HepG2 (cell line): ENCODE data around the gene OR6S1. TPM values are rescaled to one million over a fixed set of nuclear protein-coding genes. Genes with fewer than 3 reads are reported as not detected.

Source experiments
- ATAC-seq: fragments of 200-7000 bp; cut with Tn5 transposase; 3 replicates; pipeline ENCODE4 v1.9.1; 2020; ENCODE audit warnings: mild to moderate bottlenecking, moderate library complexity
- BruUV-seq: library from RNA; stranded (reverse); fragments of 400-500 nt; replicated peaks from 2 replicates; lab custom pipeline; 2021; lab: Mats Ljungman, UMichigan
- CTCF ChIA-PET: fragments of 300-600 bp; formaldehyde crosslinking; extraction: SDS; loops from one replicate; lab custom pipeline; 2021; ENCODE audit warnings: low total read pairs, inconsistent platforms, low intra/inter-chr PET ratio; lab: Yijun Ruan, JAX
- POLR2A ChIA-PET: fragments of 350-600 bp; sonication (Branson Sonifier 250); formaldehyde crosslinking; loops from one replicate; lab custom pipeline; 2020; ENCODE audit warnings: antibody characterized with exemption, inconsistent platforms; lab: Yijun Ruan, JAX
- DNase-seq: peaks from one replicate; pipeline ENCODE4 v3.0.0-alpha.2; 2015; ENCODE audit warnings: low spot score
- FAIRE-seq: peaks from 3 replicates; lab custom pipeline; 2011; peaks lifted over from hg19 to GRCh38; lab: Jason Lieb, UNC
- H2AFZ ChIP-seq: one replicate; pipeline ENCODE4 v1.6.1; 2011; ENCODE audit warnings: low read length, inconsistent platforms
- H3K27ac ChIP-seq: fragments of 300-600 bp; 3 replicates; pipeline ENCODE4 v1.8.0; 2011; ENCODE audit warnings: mixed run types, mild to moderate bottlenecking, mixed read lengths, low read length, inconsistent platforms; ENCODE audit not compliant: insufficient read depth; ENCODE audit errors: extremely low read length
- H3K27me3 ChIP-seq, 2 experiments: fragments of 200-600 bp in 1 of 2; 2 replicates in 1 of 2; 3 replicates in 1 of 2; pipeline versions ENCODE4 v1.6.0 to v1.8.0; 2011; ENCODE audit warnings: low read length in 2 of 2, mild to moderate bottlenecking in 2 of 2, moderate library complexity in 2 of 2, inconsistent platforms in 1 of 2; ENCODE audit not compliant: insufficient read depth in 2 of 2, control insufficient read depth in 1 of 2
- H3K36me3 ChIP-seq, 2 experiments: fragments of 200-600 bp in 1 of 2; replicated peaks in 1 of 2; 2 replicates in 1 of 2; 3 replicates in 1 of 2; pipeline versions ENCODE4 v1.5.1 to v1.8.0; 2011; ENCODE audit warnings: low read length in 2 of 2, inconsistent platforms in 1 of 2; ENCODE audit not compliant: insufficient read depth in 2 of 2, control insufficient read depth in 1 of 2
- H3K4me1 ChIP-seq: 2 replicates; pipeline ENCODE4 v1.5.1; 2012; ENCODE audit warnings: low read length, inconsistent platforms; ENCODE audit not compliant: insufficient read depth
- H3K4me2 ChIP-seq: 2 replicates; pipeline ENCODE4 v1.6.0; 2011; ENCODE audit warnings: low read depth, low read length, inconsistent platforms
- H3K4me3 ChIP-seq, 3 experiments: fragments of 200-600 bp in 1 of 3; sonication (generic), shearing (Covaris generic) in 1 of 3; replicated peaks in 1 of 3; 2 replicates each; pipeline ENCODE4 v1.5.1; 2011 to 2016; ENCODE audit warnings: low read length in 3 of 3, inconsistent platforms in 2 of 3, low read depth in 2 of 3, mild to moderate bottlenecking in 2 of 3, control low read depth in 1 of 3, mixed read lengths in 1 of 3; ENCODE audit not compliant: insufficient read depth in 1 of 3
- H3K79me2 ChIP-seq: one replicate; pipeline ENCODE4 v1.6.1; 2011; ENCODE audit warnings: low read length, inconsistent platforms; ENCODE audit not compliant: insufficient read depth
- H3K9ac ChIP-seq: 2 replicates; pipeline ENCODE4 v1.6.0; 2011; ENCODE audit warnings: mild to moderate bottlenecking, low read depth, low read length, inconsistent platforms; ENCODE audit not compliant: insufficient read depth
- H3K9me3 ChIP-seq: 2 replicates; pipeline ENCODE4 v1.5.1; 2012; ENCODE audit warnings: mild to moderate bottlenecking, low read length
- H4K20me1 ChIP-seq: 2 replicates; pipeline ENCODE4 v1.6.0; 2011; ENCODE audit warnings: inconsistent platforms, mild to moderate bottlenecking, low read length, moderate library complexity; ENCODE audit not compliant: insufficient read depth
- CHD4 ChIP-seq: fragments of 200-600 bp; sonication (generic); IDR thresholded peaks from 2 replicates; pipeline ENCODE4 v1.7.0; 2017; ENCODE audit warnings: mild to moderate bottlenecking, low read length, borderline replicate concordance
- CREB3 ChIP-seq: sonication (generic); formaldehyde crosslinking; IDR thresholded peaks from 2 replicates; pipeline ENCODE4 v1.5.0; 2020; ENCODE audit warnings: missing genetic modification reagents
- ERF ChIP-seq: IDR thresholded peaks from 2 replicates; pipeline ENCODE4 v1.6.1; 2018; ENCODE audit warnings: missing biosample characterization, missing genetic modification reagents
- SOX13 ChIP-seq, 3 experiments: fragments of 450-650 bp in 1 of 3; sonication (generic) in 1 of 3; formaldehyde crosslinking in 1 of 3; IDR thresholded peaks in 2 of 3; conservative IDR thresholded peaks in 1 of 3; 2 replicates each; pipeline versions ENCODE4 v1.5.0 to v1.6.1; 2016 to 2020; ENCODE audit warnings: antibody characterized with exemption in 1 of 3, mild to moderate bottlenecking in 1 of 3, missing compliant biosample characterization in 1 of 3, missing genetic modification reagents in 1 of 3, moderate library complexity in 1 of 3
- TARDBP ChIP-seq: sonication (generic); formaldehyde crosslinking; IDR thresholded peaks from 2 replicates; pipeline ENCODE4 v1.8.0; 2022; ENCODE audit warnings: mild to moderate bottlenecking, missing genetic modification reagents
- ZNF510 ChIP-seq: sonication (generic); formaldehyde crosslinking; IDR thresholded peaks from 2 replicates; pipeline ENCODE4 v1.4.0; 2020; ENCODE audit warnings: low read depth, mild to moderate bottlenecking, missing genetic modification reagents
- WGBS: methylation state at CpG from one replicate; pipeline ENCODE4 v1.1.6; 2017; ENCODE audit warnings: low lambda C conversion rate; 5-methylcytosine and 5-hydroxymethylcytosine counted together
- in situ Hi-C: cut with HindIII; loops from 2 replicates; pipeline ENCODE4 v1.10.0; 2017; ENCODE audit warnings: low pct_unique_long_range_greater_than_20kb; ENCODE audit not compliant: extremely low pct_ligation_motif_present
- intact Hi-C: fragments of 100-400 bp; cut with micrococcal nuclease; formaldehyde crosslinking; loops from one replicate; pipeline ENCODE4 v1.10.0; 2022; ENCODE audit not compliant: unreplicated experiment
- polyA plus RNA-seq, 8 experiments: library from polyadenylated mRNA; depleted of rRNA in 3 of 8; stranded (reverse) in 7 of 8; unstranded in 1 of 8; fragments of >200 nt; fragmentation: Illumina TruSeq in 4 of 8; extraction: Trizol in 4 of 8; gene quantifications; 2 replicates each; pipeline versions ENCODE4 v1.2.1 to v1.2.3, GENCODE V29; 2011 to 2016; ENCODE audit warnings: low read depth in 4 of 8, missing spikeins in 1 of 8, mixed read lengths in 1 of 8; ENCODE audit not compliant: insufficient read depth in 1 of 8
- total RNA-seq, 5 experiments: library from RNA; depleted of rRNA; stranded (reverse); fragments of >200 nt; fragmentation: Illumina TruSeq; extraction: Trizol; gene quantifications; 2 replicates each; pipeline ENCODE4 v1.2.3, GENCODE V29; 2016; ENCODE audit warnings: low read depth in 1 of 5
- TF ChIP-seq, protein P1 (sequence below): sonication (generic); formaldehyde crosslinking; IDR thresholded peaks from 2 replicates; pipeline ENCODE4 v1.4.0; 2020; ENCODE audit warnings: mild to moderate bottlenecking, missing genetic modification reagents, borderline replicate concordance

The OR6S1 gene
- total and polyA plus RNA-seq, 2 of the 13 experiments (the other 11 are each of a cell fraction or from before 2014, with no cell fraction given), result 0.09 TPM; not detected in 1

- no peak; the same call in 1 of the 2 replicates for TF ChIP-seq CREB3 (CRISPR knock-in tag)
Observed at GRCh38 chr14:20613094-20614037, 28.1 kb downstream of the OR6S1 start (continued).

DNA sequence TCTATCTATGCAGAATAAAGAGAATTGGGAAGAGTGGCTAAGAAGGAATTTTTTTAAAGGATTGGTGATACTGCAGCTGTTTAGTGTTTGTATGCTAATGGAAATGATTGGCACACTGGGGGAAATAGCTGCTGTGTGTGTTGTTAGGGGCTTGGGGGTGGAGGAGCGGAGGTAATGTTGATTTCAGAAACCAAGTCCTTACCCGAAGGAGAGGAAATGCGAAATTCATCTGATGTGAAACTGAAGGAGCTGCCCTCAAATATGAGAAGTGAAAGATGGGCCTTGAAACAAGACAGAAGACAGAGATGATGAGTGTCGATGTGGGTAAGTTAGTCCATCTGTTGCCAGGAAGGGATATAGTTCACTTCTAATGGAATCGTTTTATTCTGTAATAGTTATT lies 29.1 kb downstream of the OR6S1 start:
- intact Hi-C loops, result no loop called here
- H3K36me3 ChIP-seq, result no peaks in the 10 kb centered on the region
- no peak overlapping the region for H2AFZ ChIP-seq
- DNase-seq (no peak), FAIRE-seq (no peak), ATAC-seq (no peak)
- no peaks in the 10 kb centered on the region for H3K9me3 ChIP-seq
- no TSS peak for BruUV-seq
- no peak overlapping the region for H3K9ac ChIP-seq
- peak overlapping the region; percentile 83; the same call in 1 of the 2 replicates for H3K4me2 ChIP-seq
- CTCF ChIA-PET, result no interaction called here
- WGBS, result 67% methylated on average over 5 of the region's 5 CpGs
- no peaks in the 10 kb centered on the region for H4K20me1 ChIP-seq
- POLR2A ChIA-PET, result interaction anchor here (0.7 to 4.8 kb wide), 6 partner anchors 18 to 270 kb away, joined by 4 to 105 read pairs (median 14); partner anchors contain the start of genes PARP2, PNP and RNASE4
- in situ Hi-C loops, result loop anchor here (25.0 kb wide), 1 partner anchor 150 kb away; the partner anchor contains the start of genes APEX1, OSGEP, PIP4P1 and PNP
- H3K27me3 ChIP-seq, result no peaks in the 10 kb centered on the region; a peak in 1 of 5 replicates
- no peak overlapping the region; a peak in 1 of 6 replicates for H3K4me3 ChIP-seq
- no peak for TF ChIP-seq TARDBP (CRISPR knock-in tag)
- TF ChIP-seq, protein P1, sequence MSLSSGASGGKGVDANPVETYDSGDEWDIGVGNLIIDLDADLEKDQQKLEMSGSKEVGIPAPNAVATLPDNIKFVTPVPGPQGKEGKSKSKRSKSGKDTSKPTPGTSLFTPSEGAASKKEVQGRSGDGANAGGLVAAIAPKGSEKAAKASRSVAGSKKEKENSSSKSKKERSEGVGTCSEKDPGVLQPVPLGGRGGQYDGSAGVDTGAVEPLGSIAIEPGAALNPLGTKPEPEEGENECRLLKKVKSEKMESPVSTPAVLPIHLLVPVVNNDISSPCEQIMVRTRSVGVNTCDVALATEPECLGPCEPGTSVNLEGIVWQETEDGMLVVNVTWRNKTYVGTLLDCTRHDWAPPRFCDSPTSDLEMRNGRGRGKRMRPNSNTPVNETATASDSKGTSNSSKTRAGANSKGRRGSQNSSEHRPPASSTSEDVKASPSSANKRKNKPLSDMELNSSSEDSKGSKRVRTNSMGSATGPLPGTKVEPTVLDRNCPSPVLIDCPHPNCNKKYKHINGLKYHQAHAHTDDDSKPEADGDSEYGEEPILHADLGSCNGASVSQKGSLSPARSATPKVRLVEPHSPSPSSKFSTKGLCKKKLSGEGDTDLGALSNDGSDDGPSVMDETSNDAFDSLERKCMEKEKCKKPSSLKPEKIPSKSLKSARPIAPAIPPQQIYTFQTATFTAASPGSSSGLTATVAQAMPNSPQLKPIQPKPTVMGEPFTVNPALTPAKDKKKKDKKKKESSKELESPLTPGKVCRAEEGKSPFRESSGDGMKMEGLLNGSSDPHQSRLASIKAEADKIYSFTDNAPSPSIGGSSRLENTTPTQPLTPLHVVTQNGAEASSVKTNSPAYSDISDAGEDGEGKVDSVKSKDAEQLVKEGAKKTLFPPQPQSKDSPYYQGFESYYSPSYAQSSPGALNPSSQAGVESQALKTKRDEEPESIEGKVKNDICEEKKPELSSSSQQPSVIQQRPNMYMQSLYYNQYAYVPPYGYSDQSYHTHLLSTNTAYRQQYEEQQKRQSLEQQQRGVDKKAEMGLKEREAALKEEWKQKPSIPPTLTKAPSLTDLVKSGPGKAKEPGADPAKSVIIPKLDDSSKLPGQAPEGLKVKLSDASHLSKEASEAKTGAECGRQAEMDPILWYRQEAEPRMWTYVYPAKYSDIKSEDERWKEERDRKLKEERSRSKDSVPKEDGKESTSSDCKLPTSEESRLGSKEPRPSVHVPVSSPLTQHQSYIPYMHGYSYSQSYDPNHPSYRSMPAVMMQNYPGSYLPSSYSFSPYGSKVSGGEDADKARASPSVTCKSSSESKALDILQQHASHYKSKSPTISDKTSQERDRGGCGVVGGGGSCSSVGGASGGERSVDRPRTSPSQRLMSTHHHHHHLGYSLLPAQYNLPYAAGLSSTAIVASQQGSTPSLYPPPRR, result no peak
- no peak for TF ChIP-seq ZNF510 (CRISPR knock-in tag)
- no peak for TF ChIP-seq SOX13 (IDR thresholded peaks at IDR 0.05)
- no peak for TF ChIP-seq SOX13 (CRISPR knock-in tag; conservative IDR thresholded peaks at IDR 0.05 in 1 of 2, IDR thresholded peaks at IDR 0.05 in 1 of 2)
- no peak for TF ChIP-seq ERF (CRISPR knock-in tag)
- no peak for TF ChIP-seq CHD4
- H3K79me2 ChIP-seq, result no peaks in the 10 kb centered on the region
- no peak overlapping the region for H3K27ac ChIP-seq
- peaks cover 77% of the 10 kb centered on the region for H3K4me1 ChIP-seq
